Activated naive CD4-positive, alpha-beta T cell treated with Interleukin-2 at 50 U/mL for 16 hours (primary cell): ENCODE measurements around the gene FTSJ3.
"Not testable (repeated sequence)": the region's sequence is repeated elsewhere in the genome, so short reads cannot be mapped to it uniquely, and the experiment has no call there.

Experiments
- DNase-seq: peaks from one replicate; pipeline ENCODE4 v3.0.0-alpha.2; 2020

Gene FTSJ3

DNA sequence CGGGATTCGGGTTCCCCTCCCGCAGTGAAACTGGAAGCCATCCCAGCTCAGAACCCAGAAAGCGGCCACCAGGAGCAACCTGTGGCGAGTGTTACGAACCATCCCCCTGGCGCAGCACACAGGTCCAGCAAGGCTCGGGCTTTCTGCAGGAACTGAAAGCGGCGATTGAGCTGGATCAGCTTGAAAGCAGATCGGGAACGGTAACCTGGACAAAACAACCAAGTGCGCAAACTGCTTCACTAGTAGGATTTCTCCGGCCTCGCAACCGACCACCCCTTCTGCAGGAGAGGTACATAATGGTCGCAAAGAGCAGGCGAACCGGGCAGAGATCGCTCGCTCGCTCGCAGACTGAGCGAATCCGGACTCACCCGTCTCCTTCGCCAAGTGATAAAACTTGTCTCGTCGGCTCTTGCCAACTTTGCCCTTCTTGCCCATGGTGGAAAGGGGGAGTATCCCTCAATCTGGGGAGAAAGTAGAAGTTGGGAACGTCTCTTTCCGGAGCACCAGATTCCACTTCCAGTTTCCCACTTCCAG lies 928 bp downstream of the FTSJ3 start:
- no peak for DNase-seq

DNA sequence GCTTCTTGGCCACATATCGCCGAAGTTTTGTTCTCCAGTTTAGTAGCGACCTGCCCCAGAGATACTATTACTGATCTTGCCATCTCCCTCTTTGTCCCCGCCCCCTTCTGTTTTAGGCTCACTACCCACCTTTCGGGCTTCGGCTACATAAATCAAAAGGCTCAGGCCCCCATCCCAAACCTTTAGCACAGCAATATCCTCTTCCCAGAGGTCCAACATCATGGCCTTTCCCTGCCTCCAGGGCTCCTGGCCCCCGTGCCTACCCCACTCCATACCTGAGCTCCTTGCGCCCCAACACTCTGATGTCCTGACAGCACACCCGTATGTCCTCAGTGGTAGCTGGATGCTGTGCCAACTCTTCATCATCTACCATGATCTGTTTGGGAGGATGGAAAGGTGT lies 3.1 kb downstream of the FTSJ3 start:
- no peak for DNase-seq

DNA sequence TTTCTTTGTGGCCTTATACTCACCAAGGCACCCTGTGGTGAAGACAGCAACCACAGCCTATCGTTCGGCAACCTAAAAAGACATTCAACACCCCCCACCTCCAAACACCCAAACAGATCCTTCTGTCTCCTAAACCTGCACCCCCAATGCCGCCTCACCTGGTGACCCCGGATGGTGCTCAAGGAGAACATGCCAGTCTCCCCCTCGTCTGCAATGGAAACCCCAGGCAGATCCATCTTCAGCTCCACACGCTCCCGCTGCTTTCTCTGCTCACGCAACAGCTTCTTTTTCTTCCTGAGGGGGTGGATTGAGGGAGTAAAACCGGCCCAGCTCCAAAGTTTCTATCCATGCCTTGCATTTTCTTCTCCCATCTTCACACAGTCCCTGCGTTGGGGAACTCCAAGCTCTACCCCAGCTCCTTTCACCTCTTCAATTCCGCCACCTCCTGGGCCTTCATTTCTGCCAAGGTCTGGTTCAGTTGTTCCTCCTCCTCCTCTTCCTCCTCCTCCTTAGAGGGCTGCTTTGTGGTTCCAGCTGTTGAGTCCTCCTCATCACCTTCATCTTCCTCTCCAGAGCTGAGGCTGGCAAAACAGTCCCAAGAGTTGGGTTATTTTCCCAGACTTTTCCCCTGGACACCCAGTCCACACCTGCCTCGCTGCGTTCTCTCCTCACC lies 3.7 kb downstream of the FTSJ3 start:
- DNase-seq, result no peak

DNA sequence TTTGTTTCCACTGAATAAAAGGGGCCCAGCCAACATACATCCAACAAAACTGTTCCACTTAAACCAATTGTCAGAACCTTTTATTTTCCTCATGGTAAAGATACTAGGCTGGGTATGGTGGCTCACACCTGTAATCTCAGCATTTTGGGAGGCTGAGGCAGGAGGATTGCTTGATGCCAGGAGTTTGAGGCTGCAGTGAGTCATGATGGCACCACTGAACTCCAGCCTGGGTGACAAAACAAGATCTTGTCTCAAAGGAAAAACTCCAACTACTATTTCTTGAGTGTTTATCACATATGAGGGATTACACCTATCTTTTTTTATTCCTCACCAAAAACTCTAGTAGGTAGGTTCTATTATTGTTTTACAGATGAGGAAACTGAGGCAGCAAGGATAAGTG lies 4.9 kb downstream of the FTSJ3 start:
- DNase-seq, result no peak

DNA sequence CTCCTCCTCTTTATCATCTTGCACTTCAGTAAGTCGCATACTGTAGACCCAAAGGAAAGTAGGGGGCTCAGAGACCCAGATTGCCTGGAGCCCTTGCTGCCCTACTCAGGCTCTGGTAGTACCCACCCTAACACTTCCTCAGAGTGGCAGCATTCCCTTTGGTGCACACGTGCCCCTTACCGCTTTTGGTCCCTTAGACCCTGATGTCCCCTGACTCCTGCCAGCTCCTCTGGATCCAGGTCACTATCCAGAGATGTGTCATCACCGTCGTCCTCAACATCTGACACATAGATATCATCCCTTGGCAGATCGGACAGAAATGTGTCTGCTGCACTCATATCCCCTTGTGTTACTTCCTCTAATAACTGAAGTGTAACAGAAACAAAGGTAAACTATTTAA lies 5.7 kb downstream of the FTSJ3 start:
- DNase-seq, result no peak

DNA sequence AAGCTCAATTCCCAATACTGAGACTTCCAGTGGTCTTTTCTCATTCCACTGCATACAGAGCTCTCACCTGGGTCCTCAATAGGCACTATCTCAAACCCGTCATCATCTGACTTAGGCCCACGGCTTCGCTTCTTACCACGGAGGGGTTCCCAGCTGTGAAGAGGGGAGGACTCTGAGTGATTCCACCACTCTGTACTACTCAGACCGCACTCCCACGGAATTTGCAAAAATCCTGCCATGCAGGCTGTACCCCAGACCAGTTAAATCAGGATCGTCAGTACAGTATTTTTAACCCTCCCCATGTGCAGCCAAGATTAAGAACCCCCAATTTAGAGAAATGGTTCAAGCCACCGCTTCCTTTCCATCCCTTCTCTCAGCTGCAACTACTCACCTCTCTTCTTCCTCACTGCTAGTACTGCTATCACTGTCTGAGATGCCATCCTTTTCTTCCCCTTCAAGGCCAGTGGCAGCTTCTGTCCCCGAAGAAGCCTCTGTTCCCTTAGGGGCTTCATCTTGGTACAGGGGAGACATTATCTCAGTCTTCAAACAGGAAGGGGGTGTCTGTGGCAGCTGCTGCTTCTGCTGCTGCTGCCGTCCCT lies 6.4 kb downstream of the FTSJ3 start:
- no peak for DNase-seq

DNA sequence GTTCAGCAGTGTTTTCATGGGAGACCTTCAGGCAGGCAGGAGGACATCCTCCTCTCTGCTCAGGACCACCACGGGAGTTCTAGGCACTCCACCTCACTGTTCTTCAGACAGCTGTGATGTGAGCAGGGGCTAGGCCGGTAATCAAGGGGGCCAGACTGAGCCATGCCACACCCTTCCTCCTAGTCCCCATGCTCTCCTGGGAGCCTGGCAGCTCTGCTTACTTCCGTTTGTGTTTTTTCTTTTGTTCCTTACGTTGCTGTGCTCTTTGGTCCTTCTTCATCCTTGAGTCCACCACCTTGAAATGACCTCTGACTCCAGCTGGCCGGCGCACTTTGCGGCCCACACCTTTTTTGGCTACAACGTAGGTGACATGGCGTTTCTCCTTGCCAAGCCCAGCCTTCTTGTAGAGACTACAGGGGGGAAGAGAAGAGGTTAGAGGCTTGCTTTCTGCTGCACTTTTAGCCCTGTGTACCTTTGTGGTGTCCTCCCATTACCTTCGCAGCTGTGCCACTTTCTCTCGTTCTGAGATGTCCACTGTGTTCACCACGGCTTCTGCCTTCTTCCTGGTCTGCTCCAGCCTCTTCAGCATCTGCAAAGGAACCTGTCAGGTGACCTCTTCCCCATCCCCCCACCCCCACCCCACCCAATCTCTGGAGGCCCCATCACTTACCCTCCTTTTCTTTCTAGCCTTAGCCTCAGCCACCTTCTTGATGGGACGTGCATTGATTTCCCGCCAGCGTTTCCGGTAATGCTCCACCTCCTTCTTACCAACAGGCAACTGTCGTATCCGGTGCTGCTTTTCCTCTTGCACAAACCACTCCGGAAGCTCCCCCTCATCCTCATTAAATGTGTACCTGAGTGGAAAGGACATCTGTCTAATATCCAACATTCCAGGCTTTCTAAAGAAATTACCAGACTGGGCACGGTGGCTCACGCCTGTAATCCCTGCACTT lies 7.6 kb downstream of the FTSJ3 start:
- DNase-seq, result no peak

DNA sequence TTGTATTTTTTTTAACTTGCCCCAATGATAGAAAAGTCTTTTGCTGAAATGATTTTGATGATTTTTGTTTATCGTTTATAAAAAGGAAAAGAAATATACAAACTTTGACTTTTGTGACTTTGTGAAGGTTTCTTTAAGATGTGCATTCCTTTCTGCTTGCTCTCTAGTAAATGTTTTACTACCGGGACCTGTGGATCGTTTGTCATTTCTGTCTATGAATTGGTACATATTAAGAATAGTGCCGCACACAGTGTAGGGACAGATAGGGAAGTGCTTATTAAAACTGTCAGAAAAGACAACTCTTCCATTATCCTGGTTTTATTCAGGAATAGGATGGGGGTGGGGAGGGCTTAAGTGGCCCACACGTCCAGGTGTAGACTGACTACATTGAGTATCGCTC lies 8.3 kb downstream of the FTSJ3 start:
- no peak for DNase-seq

DNA sequence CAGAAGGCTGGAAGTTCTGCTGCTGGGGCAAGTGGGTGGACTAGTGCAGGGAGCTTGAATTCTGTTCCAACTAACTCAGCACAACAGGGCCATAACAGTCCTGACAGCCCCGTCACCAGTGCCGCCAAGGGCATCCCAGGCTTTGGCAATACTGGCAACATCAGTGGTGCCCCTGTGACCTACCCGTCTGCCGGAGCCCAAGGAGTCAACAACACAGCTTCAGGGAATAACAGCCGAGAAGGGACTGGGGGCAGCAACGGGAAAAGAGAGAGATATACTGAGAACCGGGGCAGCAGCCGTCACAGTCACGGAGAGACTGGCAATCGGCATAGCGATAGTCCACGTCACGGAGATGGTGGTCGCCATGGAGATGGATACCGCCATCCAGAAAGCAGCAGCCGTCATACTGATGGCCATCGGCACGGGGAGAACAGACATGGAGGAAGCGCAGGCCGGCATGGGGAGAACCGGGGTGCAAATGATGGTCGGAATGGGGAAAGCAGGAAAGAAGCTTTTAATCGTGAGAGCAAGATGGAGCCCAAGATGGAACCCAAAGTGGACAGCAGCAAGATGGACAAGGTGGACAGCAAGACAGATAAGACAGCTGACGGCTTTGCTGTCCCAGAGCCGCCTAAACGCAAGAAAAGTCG lies 9.6 kb downstream of the FTSJ3 start:
- DNase-seq, result no peak

DNA sequence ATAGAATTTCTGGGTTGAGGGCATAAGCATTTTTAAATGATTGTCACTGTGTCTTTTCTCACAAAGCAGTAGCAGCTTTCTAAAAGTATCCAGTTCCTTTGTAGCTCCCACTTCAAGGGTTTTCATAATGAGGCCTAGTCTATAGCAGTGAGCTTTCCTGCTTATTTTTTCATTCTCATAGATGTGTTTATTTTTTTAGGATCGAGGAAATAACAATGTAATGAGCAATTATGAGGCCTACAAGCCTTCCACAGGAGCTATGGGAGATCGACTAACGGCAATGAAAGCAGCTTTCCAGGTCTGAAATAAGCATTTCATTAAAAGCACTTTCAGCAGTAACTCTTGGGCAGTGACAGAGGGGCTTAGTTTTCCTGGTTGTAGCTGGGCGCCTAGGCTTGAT lies 10.8 kb downstream of the FTSJ3 start:
- DNase-seq, result no peak

DNA sequence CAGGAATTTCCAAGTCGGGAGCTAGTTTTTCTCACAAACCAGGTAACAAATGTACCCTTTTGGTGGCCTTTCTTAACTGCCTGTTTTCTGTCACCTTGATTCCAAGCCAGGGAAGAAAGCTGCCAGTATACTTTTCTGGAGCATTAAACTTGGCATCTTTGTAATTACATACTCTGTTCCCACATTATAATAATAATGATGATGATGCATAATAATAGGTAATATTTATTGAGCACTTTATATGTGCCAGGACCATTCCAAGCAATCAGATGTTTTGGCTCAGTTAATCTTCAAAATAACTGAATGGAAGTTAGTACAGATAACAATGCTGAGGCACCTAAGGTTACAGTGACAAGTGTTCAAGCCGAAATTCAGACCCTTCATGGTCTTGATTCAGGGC lies 11.3 kb downstream of the FTSJ3 start:
- no peak for DNase-seq

DNA sequence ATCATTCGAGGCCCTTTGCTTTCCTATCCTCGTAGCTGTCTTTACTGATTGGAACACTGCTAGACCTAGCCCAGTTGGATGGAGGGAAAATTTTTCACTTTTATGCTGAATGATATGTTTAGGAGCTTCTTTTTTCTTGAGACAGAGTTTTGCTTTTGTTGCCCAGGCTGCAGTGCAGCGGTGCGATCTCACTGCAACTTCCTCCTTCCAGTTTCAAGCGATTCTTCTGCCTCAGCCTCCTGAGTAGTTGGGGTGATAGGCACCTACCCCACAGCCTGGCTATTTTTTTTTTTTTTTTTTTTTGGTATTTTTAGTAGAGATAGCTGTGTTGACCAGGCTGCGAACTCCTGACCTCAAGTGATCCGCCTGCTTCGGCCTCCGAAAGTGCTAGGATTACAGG lies 17.5 kb downstream of the FTSJ3 start:
- DNase-seq, result no peak

DNA sequence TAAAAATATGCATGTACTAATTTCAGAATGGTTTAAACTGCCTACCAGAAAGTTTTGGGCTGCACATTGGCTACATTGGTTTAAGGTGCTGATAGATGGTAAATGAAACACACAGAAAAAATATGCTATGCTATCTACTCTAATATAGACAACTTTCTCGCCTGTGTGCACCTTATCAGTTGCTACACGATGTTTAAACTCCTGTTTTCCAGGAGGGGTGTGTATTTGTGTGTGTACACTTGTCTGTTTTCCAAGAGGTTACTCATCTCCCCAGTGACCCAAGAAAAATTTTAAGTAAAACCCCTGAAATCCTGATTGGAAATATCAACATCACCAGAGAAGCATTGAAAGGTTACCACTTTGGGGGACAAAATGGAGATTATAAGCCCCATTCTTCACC lies 21.9 kb downstream of the FTSJ3 start:
- DNase-seq, result no peak

DNA sequence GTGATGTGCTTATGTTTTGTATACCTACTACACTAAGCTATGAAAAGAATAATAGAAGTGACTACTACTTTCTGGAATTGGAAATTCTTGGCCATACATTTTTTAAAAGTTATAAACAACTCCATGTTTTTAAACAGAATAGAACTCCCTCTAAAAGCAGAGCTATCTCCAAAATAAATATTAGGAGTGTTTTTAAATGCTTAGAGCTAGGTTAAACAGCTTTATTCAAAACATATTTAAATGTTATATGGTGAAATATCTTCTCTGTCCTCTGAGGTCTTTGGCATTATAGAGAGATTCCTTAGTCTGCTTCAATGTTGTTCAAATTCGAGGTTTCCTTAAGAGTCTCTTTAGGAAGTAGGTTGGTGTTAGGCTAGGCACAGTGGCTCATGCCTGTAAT lies 23.1 kb downstream of the FTSJ3 start:
- DNase-seq, result no peak

DNA sequence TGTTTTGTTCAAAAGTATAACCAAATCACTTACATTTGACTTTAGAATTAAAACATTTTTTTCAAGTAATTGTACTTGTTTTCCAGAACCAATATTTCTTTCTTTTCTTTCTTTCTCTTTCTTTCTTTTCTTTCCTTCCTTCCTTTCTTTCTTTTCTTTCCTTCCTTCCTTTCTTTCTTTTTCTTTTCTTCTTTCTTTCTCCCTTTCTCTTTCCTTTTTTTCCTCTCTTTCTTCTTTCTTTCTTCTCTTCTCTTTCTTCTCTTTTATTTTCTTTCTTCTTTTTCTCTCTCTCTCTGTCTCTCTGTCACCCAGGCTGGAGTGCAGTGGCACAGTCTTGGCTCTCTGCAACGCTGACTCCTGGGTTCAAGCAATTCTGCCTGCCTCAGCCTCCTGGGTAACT lies 26.7 kb downstream of the FTSJ3 start:
- no peak for DNase-seq

DNA sequence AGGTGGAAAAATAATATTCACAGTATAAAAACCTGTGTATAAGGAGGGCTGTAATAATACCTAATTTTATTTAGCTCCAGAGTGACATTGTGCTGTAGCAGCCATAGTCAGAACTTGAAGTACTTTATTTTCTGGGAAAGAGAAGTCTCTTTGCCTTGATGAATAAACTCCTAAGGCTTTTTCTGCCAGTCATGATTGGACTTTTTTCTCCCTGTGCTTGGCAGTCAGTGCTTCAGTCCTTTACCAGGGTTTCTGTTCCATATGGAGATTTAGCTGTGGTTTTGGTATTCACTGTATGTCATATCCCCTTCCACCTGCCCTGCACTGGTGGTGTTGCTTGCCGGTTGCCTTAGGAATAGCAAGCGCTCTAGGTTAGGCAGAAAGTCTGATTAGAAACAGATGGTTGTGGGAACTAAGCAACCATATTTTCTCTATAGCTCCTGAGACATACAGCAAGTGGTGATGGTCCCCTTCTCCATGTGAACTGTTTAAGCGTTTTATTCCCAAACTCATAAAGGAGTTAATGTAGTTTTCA lies 28.8 kb downstream of the FTSJ3 start:
- DNase-seq, result no peak

DNA sequence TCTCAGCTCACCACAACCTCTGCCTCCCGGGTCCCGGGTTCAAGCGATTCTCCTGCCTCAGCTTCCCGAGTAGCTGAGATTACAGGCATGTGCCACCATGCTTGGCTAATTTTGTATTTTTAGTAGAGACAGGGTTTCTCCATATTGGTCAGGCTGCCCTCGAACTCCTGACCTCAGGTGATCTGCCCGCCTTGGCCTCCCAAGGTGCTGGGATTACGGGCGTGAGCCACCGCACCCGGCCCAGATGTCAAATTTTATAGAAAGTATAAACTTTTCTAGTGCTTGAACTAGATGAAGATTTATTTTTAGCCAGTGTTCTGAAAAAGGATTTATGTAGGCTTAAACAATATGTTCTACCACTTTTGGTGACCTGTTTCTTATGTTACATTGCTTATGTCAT lies 31.1 kb downstream of the FTSJ3 start:
- not testable (repeated sequence) for DNase-seq

DNA sequence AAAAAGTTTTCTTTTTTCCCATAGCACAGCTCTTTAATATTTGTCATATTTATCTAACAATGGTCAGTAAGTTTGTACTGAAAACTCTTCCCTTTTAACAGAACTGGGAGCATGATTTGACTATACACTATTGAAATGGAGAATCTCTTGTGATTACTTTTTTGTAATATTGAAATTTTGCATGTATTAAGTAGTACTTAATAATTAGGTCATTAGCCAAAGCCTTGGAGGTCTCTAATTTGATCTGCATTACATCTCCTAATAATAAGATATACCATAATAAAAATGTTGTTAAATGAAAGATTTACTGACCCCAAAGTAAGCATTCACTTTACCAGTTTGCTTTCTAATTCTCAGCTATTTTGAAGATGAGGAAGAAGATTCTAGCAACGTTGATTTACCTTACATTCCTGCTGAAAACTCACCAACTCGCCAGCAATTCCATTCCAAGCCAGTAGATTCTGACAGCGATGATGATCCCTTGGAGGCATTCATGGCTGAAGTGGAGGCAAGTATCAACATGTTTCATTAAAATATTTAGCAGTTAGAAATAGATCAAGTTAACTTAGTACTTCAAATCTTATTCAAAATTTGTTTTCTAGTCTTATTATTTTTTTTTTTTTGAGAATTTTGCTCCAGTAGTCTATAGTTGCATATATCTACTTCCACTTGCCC lies 35.3 kb downstream of the FTSJ3 start:
- no peak for DNase-seq

DNA sequence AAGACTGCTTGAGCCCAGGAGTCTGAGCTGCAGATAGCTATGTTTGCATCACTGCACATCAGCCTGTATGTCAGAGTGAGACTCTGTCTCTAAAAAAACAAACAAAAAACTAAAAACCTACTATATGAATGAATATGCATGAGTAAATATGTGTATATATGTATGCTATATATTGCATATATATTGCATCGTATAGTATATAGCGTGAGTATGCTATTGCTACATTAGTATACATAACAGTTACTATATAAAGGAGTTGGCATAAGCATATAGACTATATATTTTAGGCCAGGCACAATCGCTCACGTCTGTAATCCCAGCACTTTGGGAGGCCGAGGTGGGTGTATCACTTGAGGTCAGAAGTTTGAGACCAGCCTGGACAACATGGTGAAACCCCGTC lies 37.4 kb downstream of the FTSJ3 start:
- no peak for DNase-seq

DNA sequence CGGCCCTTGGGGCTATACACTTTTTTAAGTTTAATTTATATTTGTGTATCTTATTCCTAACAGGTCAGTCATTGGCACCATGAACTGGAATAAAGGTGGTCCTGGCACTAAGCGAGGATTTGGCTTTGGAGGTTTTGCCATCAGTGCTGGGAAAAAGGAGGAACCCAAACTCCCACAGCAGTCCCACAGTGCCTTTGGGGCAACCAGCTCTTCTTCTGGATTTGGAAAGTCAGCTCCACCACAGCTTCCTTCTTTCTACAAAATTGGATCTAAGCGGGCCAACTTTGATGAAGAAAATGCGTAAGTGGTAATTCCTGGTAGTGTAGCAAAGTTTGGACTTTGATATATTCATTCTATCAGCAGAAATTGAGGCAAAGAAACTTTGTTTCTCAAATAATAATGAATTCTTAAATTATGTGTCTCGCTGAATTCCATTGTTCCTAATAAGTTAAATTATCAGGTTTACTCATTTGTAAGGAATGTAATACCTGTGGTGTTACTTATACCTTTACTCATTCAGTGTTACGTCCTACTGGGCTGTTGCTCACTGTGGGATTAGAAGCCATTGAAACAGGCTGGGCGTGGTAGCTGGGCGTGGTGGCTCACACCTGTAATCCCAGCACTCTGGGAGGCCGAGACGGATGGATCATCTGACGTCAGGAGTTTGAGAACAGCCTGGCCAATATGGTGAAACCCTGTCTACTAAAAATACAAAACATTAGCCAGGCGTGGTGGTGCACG lies 40.3 kb downstream of the FTSJ3 start:
- no peak for DNase-seq

DNA sequence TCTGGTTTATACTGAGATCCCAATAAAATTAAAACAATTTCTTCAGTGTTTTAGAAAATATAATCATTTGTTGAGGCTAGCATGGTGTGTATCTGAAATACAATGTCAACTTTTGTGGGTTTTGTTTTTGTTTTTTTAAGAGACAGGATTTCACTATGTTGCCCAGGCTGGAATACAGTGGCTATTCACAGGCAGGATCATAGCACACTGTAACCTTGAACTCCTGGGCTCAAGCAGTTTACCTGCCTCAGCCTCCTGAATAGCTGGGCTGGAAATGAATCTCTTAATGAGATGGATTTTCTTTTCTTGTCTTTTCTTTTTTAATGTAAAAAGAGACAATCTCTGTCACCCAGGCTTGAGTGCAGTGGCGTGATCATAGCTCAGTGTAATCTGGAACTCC lies 41.3 kb downstream of the FTSJ3 start:
- DNase-seq, result no peak

DNA sequence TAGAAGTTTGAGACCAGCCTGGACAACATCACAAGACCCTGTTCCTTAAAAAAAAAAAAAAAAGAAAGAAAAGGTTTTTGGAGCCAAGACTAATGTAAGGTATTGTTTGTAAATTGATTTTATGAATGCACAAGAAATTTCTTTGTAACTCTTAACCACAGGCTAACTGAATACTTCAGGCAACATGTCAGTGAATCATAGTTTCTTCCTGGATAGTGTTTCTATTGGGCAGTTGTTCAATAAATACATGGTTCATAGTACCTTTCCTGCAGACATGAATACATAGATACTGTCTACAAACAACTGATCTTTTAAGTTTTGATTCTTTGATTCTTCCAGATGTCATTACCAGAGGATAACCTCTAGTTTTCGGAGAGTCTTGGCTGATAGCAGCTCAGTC lies 41.9 kb downstream of the FTSJ3 start:
- no peak for DNase-seq
